Activated CD8-positive, alpha-beta T cell treated with anti-CD3 and anti-CD28 coated beads for 36 hours (primary cell): Measurements from ENCODE around the gene WDR62. TPM values are rescaled to one million over a fixed set of nuclear protein-coding genes. Genes with fewer than 3 reads are reported as not detected.

ENCODE experiments used
- ATAC-seq: fragments of 200-7000 bp; cut with Tn5 transposase; one replicate; pipeline ENCODE4 v1.10.0; 2021; ENCODE audit warnings: mild to moderate bottlenecking, moderate library complexity
- CTCF ChIA-PET: fragments of 350-600 bp; sonication (Branson Sonifier 250); formaldehyde crosslinking; loops from one replicate; lab custom pipeline; 2021; ENCODE audit warnings: antibody characterized with exemption; lab: Charles Lee
- POLR2A ChIA-PET: fragments of 350-600 bp; sonication (Branson Sonifier 250); formaldehyde crosslinking; loops from one replicate; lab custom pipeline; 2021; ENCODE audit warnings: antibody characterized with exemption; lab: Charles Lee
- DNase-seq: peaks from one replicate; pipeline ENCODE4 v3.0.0-alpha.2; 2020
- H3K27ac Mint-ChIP-seq: one replicate; pipeline ENCODE4 v1.8.0; 2021; ENCODE audit warnings: mild to moderate bottlenecking, mixed read lengths
- H3K27me3 Mint-ChIP-seq: one replicate; pipeline ENCODE4 v1.8.0; 2021; ENCODE audit warnings: mixed read lengths
- H3K36me3 Mint-ChIP-seq: one replicate; pipeline ENCODE4 v1.8.0; 2021; ENCODE audit warnings: low read depth, mixed read lengths
- H3K4me1 Mint-ChIP-seq: one replicate; pipeline ENCODE4 v1.8.0; 2021; ENCODE audit warnings: low read depth, mixed read lengths
- H3K4me3 Mint-ChIP-seq: one replicate; pipeline ENCODE4 v1.8.0; 2021; ENCODE audit warnings: mild to moderate bottlenecking, moderate library complexity, mixed read lengths
- H3K9me3 Mint-ChIP-seq: one replicate; pipeline ENCODE4 v1.8.0; 2021; ENCODE audit warnings: mixed read lengths
- CTCF ChIP-seq: fragments of 200-600 bp; IDR thresholded peaks from one replicate; pipeline ENCODE4 v1.8.0; 2022; ENCODE audit warnings: antibody characterized with exemption, mild to moderate bottlenecking
- intact Hi-C: fragments of 100-400 bp; cut with micrococcal nuclease; formaldehyde crosslinking; loops from one replicate; pipeline ENCODE4 v1.10.0; 2022
- total RNA-seq, 2 experiments: library from RNA; stranded (reverse); gene quantifications; one replicate each; pipeline ENCODE4 v1.2.3, GENCODE V29; 2021

Gene WDR62
- total RNA-seq, 2 experiments from 2014 or later: 19.8 to 22.6 TPM

- intact Hi-C loops: no loop called here
- peaks cover 21% of the 10 kb centered on the region for H3K4me1 Mint-ChIP-seq
- no peaks in the 10 kb centered on the region for H3K9me3 Mint-ChIP-seq
- DNase-seq (no peak), ATAC-seq (no peak)
- no peak overlapping the region for H3K27ac Mint-ChIP-seq
- no peak for TF ChIP-seq CTCF
- H3K27me3 Mint-ChIP-seq: no peaks in the 10 kb centered on the region
- peaks cover 7% of the 10 kb centered on the region for H3K36me3 Mint-ChIP-seq
- CTCF ChIA-PET: interaction anchor here (1.5 kb wide), 1 partner anchor 9 kb away, joined by 5 read pairs; no protein-coding TSS in a partner anchor
- POLR2A ChIA-PET: interaction anchor here (0.7 kb wide), 1 partner anchor 10 kb away, joined by 3 read pairs; no protein-coding TSS in a partner anchor
- peak overlapping the region; percentile 11 for H3K4me3 Mint-ChIP-seq
Measured at GRCh38 chr19:36009633-36010379, 44.9 kb upstream of the WDR62 start.

- TF ChIP-seq CTCF: no peak
- ChIA-PET POLR2A (no interaction called here), CTCF (interaction anchor here (1.5 kb wide), 1 partner anchor 10 kb away, joined by 5 read pairs; no protein-coding TSS in a partner anchor)
- peaks cover 7% of the 10 kb centered on the region for H3K36me3 Mint-ChIP-seq
- no peak overlapping the region for H3K27ac Mint-ChIP-seq
- peaks cover 27% of the 10 kb centered on the region for H3K4me1 Mint-ChIP-seq
- intact Hi-C loops: no loop called here
- no peak for ATAC-seq
- H3K4me3 Mint-ChIP-seq: no peak overlapping the region
- H3K9me3 Mint-ChIP-seq: no peaks in the 10 kb centered on the region
- no peak for DNase-seq
- H3K27me3 Mint-ChIP-seq: no peaks in the 10 kb centered on the region
Measured at GRCh38 chr19:36010402-36010801, 44.3 kb upstream of the WDR62 start.

GRCh38 chr19:36013280-36014011 lies 41.3 kb upstream of the WDR62 start:
- peaks cover 11% of the 10 kb centered on the region for H3K36me3 Mint-ChIP-seq
- POLR2A ChIA-PET: interaction anchor here (0.5 to 1.4 kb wide), 3 partner anchors 8 to 90 kb away, joined by 3 to 6 read pairs (median 3); partner anchors contain the start of gene SDHAF1
- peak overlapping the region; percentile 97 for H3K4me3 Mint-ChIP-seq
- TF ChIP-seq CTCF: no peak
- peak overlapping the region; percentile 97 for H3K27ac Mint-ChIP-seq
- no peaks in the 10 kb centered on the region for H3K27me3 Mint-ChIP-seq
- intact Hi-C loops: no loop called here
- no peaks in the 10 kb centered on the region for H3K9me3 Mint-ChIP-seq
- H3K4me1 Mint-ChIP-seq: peaks cover 31% of the 10 kb centered on the region
- ATAC-seq: no peak
- CTCF ChIA-PET: interaction anchor here (1.0 to 1.2 kb wide), 3 partner anchors 17 to 67 kb away, joined by 3 to 4 read pairs (median 3); partner anchors contain the start of gene THAP8
- peak; percentile 14 for DNase-seq

GRCh38 chr19:36014012-36014924 lies 40.4 kb upstream of the WDR62 start, which contains the start of gene ALKBH6:
ALKBH6 (minus strand) TSS chr19:36014213; CDS start chr19:36013397, 816 bp downstream.
- Mint-ChIP-seq H3K27me3 (no peaks in the 10 kb centered on the region), H3K4me3 (peak within 1 kb of the TSS; percentile 97), H3K4me1 (peaks cover 27% of the 10 kb centered on the region), H3K9me3 (no peaks in the 10 kb centered on the region), H3K27ac (peak within 1 kb of the TSS; percentile 97), H3K36me3 (peaks cover 11% of the 10 kb centered on the region)
- ATAC-seq (peak; percentile 99), DNase-seq (peak; percentile 100)
- ChIA-PET CTCF (interaction anchor here (0.7 to 1.2 kb wide), 5 partner anchors 12 to 67 kb away, joined by 3 to 4 read pairs (median 3); partner anchors contain the start of gene THAP8), POLR2A (interaction anchor here (0.7 to 1.4 kb wide), 5 partner anchors 10 to 97 kb away, joined by 3 to 6 read pairs (median 3); partner anchors contain the start of gene SDHAF1)
- no peak for TF ChIP-seq CTCF
- intact Hi-C loops: no loop called here
